HUES6 (cell line): ENCODE measurements around the gene SDK1.

Source experiments
- H3K27ac ChIP-seq: 2 replicates; pipeline ENCODE4 v1.7.0; 2013; ENCODE audit warnings: low read depth, mild to moderate bottlenecking, low read length, inconsistent platforms
- H3K27me3 ChIP-seq: 2 replicates; pipeline ENCODE4 v1.6.1; 2013; ENCODE audit warnings: low read length; ENCODE audit not compliant: control insufficient read depth, insufficient read depth
- H3K36me3 ChIP-seq: 2 replicates; pipeline ENCODE4 v1.6.1; 2013; ENCODE audit warnings: low read length; ENCODE audit not compliant: control insufficient read depth, insufficient read depth
- H3K4me1 ChIP-seq: 2 replicates; pipeline ENCODE4 v1.6.1; 2013; ENCODE audit warnings: low read length; ENCODE audit not compliant: control insufficient read depth, insufficient read depth
- H3K4me3 ChIP-seq: 2 replicates; pipeline ENCODE4 v1.5.1; 2013; ENCODE audit warnings: low read depth, low read length
- H3K9ac ChIP-seq: one replicate; pipeline ENCODE4 v1.6.1; 2013; ENCODE audit warnings: mild to moderate bottlenecking, low read length
- H3K9me3 ChIP-seq: 2 replicates; pipeline ENCODE4 v1.6.1; 2013; ENCODE audit warnings: low read depth, low read length; ENCODE audit not compliant: control insufficient read depth, insufficient read depth

SDK1 gene

GRCh38 chr7:3494947-3495346, 193.9 kb downstream of the SDK1 start:
- H3K4me1 ChIP-seq = peaks cover 6% of the 10 kb centered on the region
- H3K27ac ChIP-seq = no peak overlapping the region
- peaks cover 6% of the 10 kb centered on the region for H3K9me3 ChIP-seq
- H3K9ac ChIP-seq = no peak overlapping the region
- H3K27me3 ChIP-seq = no peaks in the 10 kb centered on the region
- no peak overlapping the region for H3K4me3 ChIP-seq
- H3K36me3 ChIP-seq = no peaks in the 10 kb centered on the region

GRCh38 chr7:3495530-3495929, 194.5 kb downstream of the SDK1 start:
- Histone ChIP-seq H3K9me3 (peaks cover 11% of the 10 kb centered on the region), H3K36me3 (no peaks in the 10 kb centered on the region), H3K27ac (no peak overlapping the region), H3K4me1 (peaks cover 6% of the 10 kb centered on the region), H3K9ac (no peak overlapping the region), H3K4me3 (no peak overlapping the region), H3K27me3 (no peaks in the 10 kb centered on the region)

- Histone ChIP-seq H3K27me3 (no peaks in the 10 kb centered on the region), H3K9ac (no peak overlapping the region), H3K27ac (no peak overlapping the region), H3K36me3 (no peaks in the 10 kb centered on the region), H3K4me1 (peaks cover 6% of the 10 kb centered on the region), H3K9me3 (peaks cover 14% of the 10 kb centered on the region), H3K4me3 (no peak overlapping the region)
Measured at GRCh38 chr7:3495954-3496353, 194.9 kb downstream of the SDK1 start.

- Histone ChIP-seq H3K27ac (no peak overlapping the region), H3K36me3 (no peaks in the 10 kb centered on the region), H3K4me3 (no peak overlapping the region), H3K27me3 (no peaks in the 10 kb centered on the region), H3K9ac (no peak overlapping the region), H3K4me1 (peaks cover 6% of the 10 kb centered on the region), H3K9me3 (peaks cover 15% of the 10 kb centered on the region)
Measured at GRCh38 chr7:3497796-3498195, 196.7 kb downstream of the SDK1 start.

GRCh38 chr7:3501671-3502070, 200.6 kb downstream of the SDK1 start:
- Histone ChIP-seq H3K9me3 (peaks cover 26% of the 10 kb centered on the region), H3K36me3 (no peaks in the 10 kb centered on the region), H3K27me3 (no peaks in the 10 kb centered on the region), H3K9ac (no peak overlapping the region), H3K4me1 (no peaks in the 10 kb centered on the region), H3K27ac (no peak overlapping the region), H3K4me3 (no peak overlapping the region)

GRCh38 chr7:3504384-3504783, 203.3 kb downstream of the SDK1 start:
- Histone ChIP-seq H3K4me1 (no peaks in the 10 kb centered on the region), H3K36me3 (no peaks in the 10 kb centered on the region), H3K9me3 (peaks cover 24% of the 10 kb centered on the region)

GRCh38 chr7:3510101-3511020, 209.3 kb downstream of the SDK1 start:
- H3K27ac ChIP-seq = no peak overlapping the region
- no peak overlapping the region for H3K9ac ChIP-seq
- H3K9me3 ChIP-seq = peaks cover under 1% of the 10 kb centered on the region; the same call in 1 of the 2 replicates
- no peaks in the 10 kb centered on the region for H3K36me3 ChIP-seq
- no peak overlapping the region for H3K4me3 ChIP-seq
- H3K4me1 ChIP-seq = peaks cover 14% of the 10 kb centered on the region
- no peaks in the 10 kb centered on the region for H3K27me3 ChIP-seq

More at GRCh38 chr7:3504384-3504783, 203.3 kb downstream of the SDK1 start:
- H3K9ac ChIP-seq = no peak overlapping the region
- H3K4me3 ChIP-seq = no peak overlapping the region
- no peaks in the 10 kb centered on the region for H3K27me3 ChIP-seq
- no peak overlapping the region for H3K27ac ChIP-seq

- Histone ChIP-seq H3K36me3 (no peaks in the 10 kb centered on the region), H3K27ac (no peak overlapping the region), H3K4me1 (no peaks in the 10 kb centered on the region), H3K4me3 (no peak overlapping the region), H3K27me3 (no peaks in the 10 kb centered on the region), H3K9ac (no peak overlapping the region), H3K9me3 (no peaks in the 10 kb centered on the region)
Measured at GRCh38 chr7:3517344-3517743, 216.3 kb downstream of the SDK1 start.

- Histone ChIP-seq H3K4me3 (no peak overlapping the region), H3K4me1 (no peaks in the 10 kb centered on the region), H3K36me3 (no peaks in the 10 kb centered on the region), H3K9ac (no peak overlapping the region), H3K27me3 (no peaks in the 10 kb centered on the region), H3K27ac (no peak overlapping the region), H3K9me3 (no peaks in the 10 kb centered on the region)
Measured at GRCh38 chr7:3518546-3518945, 217.5 kb downstream of the SDK1 start.

- Histone ChIP-seq H3K4me3 (no peak overlapping the region), H3K9ac (no peak overlapping the region), H3K27ac (no peak overlapping the region), H3K4me1 (no peaks in the 10 kb centered on the region), H3K36me3 (no peaks in the 10 kb centered on the region), H3K9me3 (no peaks in the 10 kb centered on the region), H3K27me3 (no peaks in the 10 kb centered on the region)
Measured at GRCh38 chr7:3520206-3520605, 219.2 kb downstream of the SDK1 start.

- H3K27ac ChIP-seq = no peak overlapping the region
- H3K36me3 ChIP-seq = no peaks in the 10 kb centered on the region
- H3K9ac ChIP-seq = no peak overlapping the region
- H3K4me3 ChIP-seq = no peak overlapping the region
- no peaks in the 10 kb centered on the region for H3K4me1 ChIP-seq
- H3K9me3 ChIP-seq = no peaks in the 10 kb centered on the region
- H3K27me3 ChIP-seq = no peaks in the 10 kb centered on the region
Measured at GRCh38 chr7:3527496-3528124, 226.6 kb downstream of the SDK1 start.
